Hepatocyte (in vitro differentiated cells): ENCODE data around the gene ANAPC15.

ENCODE experiments used
- CTCF ChIP-seq: fragments of 200-600 bp; sonication (generic); IDR thresholded peaks from 2 replicates; pipeline ENCODE4 v1.5.1; 2016; ENCODE audit warnings: antibody characterized with exemption, mild to moderate bottlenecking; ENCODE audit not compliant: poor library complexity
- EZH2 ChIP-seq: fragments of 200-600 bp; sonication (generic); IDR thresholded peaks from 2 replicates; pipeline ENCODE4 v1.6.1; 2016; ENCODE audit warnings: antibody characterized with exemption, mild to moderate bottlenecking, borderline replicate concordance

GRCh38 chr11:72069787-72070251, 42.7 kb downstream of the ANAPC15 start:
- TF ChIP-seq EZH2: no peak
- TF ChIP-seq CTCF: no peak
